H1 (cell line): ENCODE data around the gene MRPL43. TPM values are rescaled to one million over a fixed set of nuclear protein-coding genes. Genes with fewer than 3 reads are reported as not detected.
A peak's percentile ranks its signal among the peaks of the same experiment; 100 is the strongest.

ENCODE experiments used
- CTCF ChIA-PET: fragments of 300-600 bp; sonication (Branson Sonifier 250); formaldehyde crosslinking; loops from one replicate; lab custom pipeline; 2021; ENCODE audit not compliant: partially characterized antibody; lab: Charles Lee
- POLR2A ChIA-PET: fragments of 300-600 bp; sonication (Branson Sonifier 250); formaldehyde crosslinking; loops from one replicate; lab custom pipeline; 2021; ENCODE audit warnings: inconsistent platforms; ENCODE audit not compliant: partially characterized antibody; lab: Charles Lee
- DNase-seq, 2 experiments: peaks; one replicate each; pipeline versions ENCODE4 v3.0.0 to v3.0.0-alpha.2; 2010 to 2022; ENCODE audit warnings: low spot score in 2 of 2, low read depth in 1 of 2, mixed read lengths in 1 of 2
- FAIRE-seq: peaks from 2 replicates; lab custom pipeline; 2011; peaks lifted over from hg19 to GRCh38; lab: Jason Lieb, UNC
- H2AFZ ChIP-seq: 2 replicates; pipeline ENCODE4 v1.8.1; 2012; ENCODE audit warnings: low read length, inconsistent platforms
- H2AK5ac ChIP-seq: 2 replicates; pipeline ENCODE4 v1.6.1; 2013; ENCODE audit warnings: low read depth, low read length
- H2BK120ac ChIP-seq: replicated peaks from 2 replicates; pipeline ENCODE3; 2013; ENCODE audit warnings: low read depth, low read length, inconsistent platforms
- H2BK12ac ChIP-seq: 2 replicates; pipeline ENCODE4 v1.6.1; 2013; ENCODE audit warnings: low read depth, low read length
- H2BK15ac ChIP-seq: 2 replicates; pipeline ENCODE4 v1.6.1; 2013; ENCODE audit warnings: low read length
- H2BK20ac ChIP-seq: 2 replicates; pipeline ENCODE4 v1.6.1; 2013; ENCODE audit warnings: low read length
- H2BK5ac ChIP-seq: 2 replicates; pipeline ENCODE4 v1.6.1; 2013; ENCODE audit warnings: low read depth, low read length
- H3K14ac ChIP-seq: 2 replicates; pipeline ENCODE4 v1.6.1; 2013; ENCODE audit warnings: inconsistent platforms; ENCODE audit not compliant: insufficient read length
- H3K18ac ChIP-seq: 2 replicates; pipeline ENCODE4 v1.6.1; 2013; ENCODE audit warnings: low read length; ENCODE audit errors: extremely low read depth
- H3K23ac ChIP-seq: 2 replicates; pipeline ENCODE4 v1.6.1; 2013; ENCODE audit warnings: inconsistent platforms; ENCODE audit not compliant: insufficient read length
- H3K23me2 ChIP-seq: 2 replicates; pipeline ENCODE4 v1.6.1; 2013; ENCODE audit warnings: low read depth, low read length
- H3K27ac ChIP-seq: 2 replicates; pipeline ENCODE4 v1.6.1; 2011; ENCODE audit warnings: low read depth, low read length, inconsistent platforms
- H3K27me3 ChIP-seq, 4 experiments: replicated peaks in 1 of 4; 1 replicate in 1 of 4; 2 replicates in 3 of 4; pipeline versions ENCODE4 v1.6.1 to v1.8.1; 2011 to 2013; ENCODE audit warnings: low read length in 3 of 4, mild to moderate bottlenecking in 3 of 4, inconsistent platforms in 2 of 4, mixed read lengths in 2 of 4, moderate library complexity in 1 of 4; ENCODE audit not compliant: control insufficient read depth in 3 of 4, insufficient read depth in 3 of 4; ENCODE audit errors: extremely low read depth in 1 of 4
- H3K36me3 ChIP-seq, 4 experiments: 2 replicates each; pipeline versions ENCODE4 v1.6.1 to v1.8.1; 2011 to 2013; ENCODE audit warnings: mild to moderate bottlenecking in 4 of 4, low read length in 3 of 4, moderate library complexity in 2 of 4, control low read depth in 1 of 4, inconsistent platforms in 1 of 4; ENCODE audit not compliant: insufficient read depth in 4 of 4, control insufficient read depth in 2 of 4
- H3K4ac ChIP-seq: replicated peaks from 2 replicates; pipeline ENCODE3; 2013; ENCODE audit warnings: low read length, low read depth, mixed read lengths, inconsistent platforms; ENCODE audit not compliant: insufficient read length
- H3K4me1 ChIP-seq, 4 experiments: replicated peaks in 1 of 4; 1 replicate in 1 of 4; 2 replicates in 3 of 4; pipeline versions ENCODE4 v1.6.1 to v1.8.1; 2011 to 2013; ENCODE audit warnings: low read length in 3 of 4, inconsistent platforms in 2 of 4, mixed read lengths in 1 of 4; ENCODE audit not compliant: insufficient read depth in 4 of 4, control insufficient read depth in 3 of 4
- H3K4me2 ChIP-seq, 2 experiments: 2 replicates each; pipeline versions ENCODE4 v1.6.1 to v1.8.1; 2011 to 2013; ENCODE audit warnings: low read depth in 2 of 2, low read length in 2 of 2, control low read depth in 1 of 2, inconsistent platforms in 1 of 2, mild to moderate bottlenecking in 1 of 2; ENCODE audit not compliant: insufficient read depth in 1 of 2
- H3K4me3 ChIP-seq, 4 experiments: fragments of 200-600, 300-600 bp in 1 of 4; sonication (generic), shearing (Covaris generic), sonication (Bioruptor Twin) in 1 of 4; 2 replicates each; pipeline versions ENCODE4 v1.5.1 to v1.8.1; 2011 to 2016; ENCODE audit warnings: low read length in 4 of 4, low read depth in 3 of 4, control low read depth in 2 of 4, inconsistent platforms in 2 of 4, mild to moderate bottlenecking in 2 of 4, mixed read lengths in 1 of 4, moderate library complexity in 1 of 4; ENCODE audit not compliant: insufficient read depth in 2 of 4; ENCODE audit errors: extremely low read depth in 1 of 4
- H3K56ac ChIP-seq: replicated peaks from 2 replicates; pipeline ENCODE3; 2013; ENCODE audit warnings: low read depth, mild to moderate bottlenecking, mixed read lengths, low read length, inconsistent platforms; ENCODE audit not compliant: insufficient read length
- H3K79me1 ChIP-seq: 2 replicates; pipeline ENCODE4 v1.6.1; 2013; ENCODE audit warnings: low read depth, low read length, control low read depth
- H3K79me2 ChIP-seq, 2 experiments: 2 replicates each; pipeline versions ENCODE4 v1.6.1 to v1.8.1; 2012 to 2013; ENCODE audit warnings: low read length in 2 of 2, mild to moderate bottlenecking in 2 of 2, inconsistent platforms in 1 of 2; ENCODE audit not compliant: insufficient read depth in 2 of 2, control insufficient read depth in 1 of 2
- H3K9ac ChIP-seq, 4 experiments: replicated peaks in 1 of 4; 1 replicate in 1 of 4; 2 replicates in 3 of 4; pipeline versions ENCODE4 v1.6.1 to v1.8.1; 2011 to 2013; ENCODE audit warnings: low read depth in 3 of 4, low read length in 3 of 4, control low read depth in 2 of 4, mild to moderate bottlenecking in 2 of 4, moderate library complexity in 2 of 4, inconsistent platforms in 1 of 4; ENCODE audit errors: extremely low read depth in 1 of 4
- H3K9me3 ChIP-seq, 2 experiments: 2 replicates each; pipeline versions ENCODE4 v1.6.1 to v1.8.1; 2012 to 2013; ENCODE audit warnings: mild to moderate bottlenecking in 2 of 2, moderate library complexity in 2 of 2, control low read depth in 1 of 2, inconsistent platforms in 1 of 2, low read depth in 1 of 2, low read length in 1 of 2, mixed read lengths in 1 of 2; ENCODE audit not compliant: insufficient read depth in 2 of 2
- H4K20me1 ChIP-seq, 2 experiments: replicated peaks in 1 of 2; 2 replicates each; pipeline versions ENCODE3 to v1.8.1; 2011 to 2013; ENCODE audit warnings: inconsistent platforms in 2 of 2, low read length in 2 of 2, mild to moderate bottlenecking in 1 of 2; ENCODE audit not compliant: insufficient read depth in 2 of 2, control insufficient read depth in 1 of 2
- H4K5ac ChIP-seq: 2 replicates; pipeline ENCODE4 v1.6.1; 2013; ENCODE audit warnings: low read length, low read depth, mixed read lengths, inconsistent platforms; ENCODE audit not compliant: insufficient read length
- H4K8ac ChIP-seq: 2 replicates; pipeline ENCODE4 v1.8.0; 2013; ENCODE audit warnings: mild to moderate bottlenecking, moderate library complexity, low read length, inconsistent platforms; ENCODE audit not compliant: insufficient read depth; ENCODE audit errors: extremely low read depth
- H4K91ac ChIP-seq: replicated peaks from 2 replicates; pipeline ENCODE3; 2013; ENCODE audit warnings: low read length, mixed read lengths, inconsistent platforms; ENCODE audit not compliant: insufficient read length
- ASH2L ChIP-seq: fragments of 200-600, 300-600 bp; sonication (generic); IDR thresholded peaks from one replicate; pipeline ENCODE4 v1.7.1; 2017; ENCODE audit warnings: low read length
- CTBP2 ChIP-seq: IDR thresholded peaks from 2 replicates; pipeline ENCODE4 v1.7.0; 2011; ENCODE audit warnings: borderline replicate concordance, mild to moderate bottlenecking, moderate library complexity, mixed read lengths, low read length; ENCODE audit not compliant: insufficient read depth, insufficient read length
- EZH2 ChIP-seq: fragments of 200-600 bp; sonication (generic); IDR thresholded peaks from 2 replicates; pipeline ENCODE4 v1.7.1; 2012; ENCODE audit warnings: low read depth, mild to moderate bottlenecking, moderate library complexity, low read length, inconsistent platforms; ENCODE audit not compliant: severe bottlenecking
- FOSL1 ChIP-seq: IDR thresholded peaks from 2 replicates; pipeline ENCODE4 v1.6.1; 2011; ENCODE audit warnings: mild to moderate bottlenecking, low read depth, low read length, moderate library complexity; ENCODE audit not compliant: insufficient read depth
- JUN ChIP-seq: IDR thresholded peaks from 2 replicates; pipeline ENCODE4 v1.6.1; 2011; ENCODE audit warnings: low read depth, mild to moderate bottlenecking, improper control_type of control experiment, low read length
- RAD21 ChIP-seq, 2 experiments: IDR thresholded peaks in 1 of 2; conservative IDR thresholded peaks in 1 of 2; 2 replicates each; pipeline ENCODE4 v1.6.1; 2011; ENCODE audit warnings: low read depth in 2 of 2, low read length in 2 of 2, improper control_type of control experiment in 1 of 2, inconsistent platforms in 1 of 2, mild to moderate bottlenecking in 1 of 2, moderate library complexity in 1 of 2
- SIN3A ChIP-seq, 2 experiments: IDR thresholded peaks in 1 of 2; conservative IDR thresholded peaks in 1 of 2; 2 replicates each; pipeline ENCODE4 v1.6.1; 2011 to 2012; ENCODE audit warnings: low read length in 2 of 2, improper control_type of control experiment in 1 of 2, low read depth in 1 of 2, mild to moderate bottlenecking in 1 of 2
- SUZ12 ChIP-seq: fragments of 200-600 bp; sonication (generic); IDR thresholded peaks from 2 replicates; pipeline ENCODE4 v1.6.1; 2012; ENCODE audit warnings: mild to moderate bottlenecking, inconsistent platforms, low read length, moderate library complexity, mixed read lengths
- TBP ChIP-seq: IDR thresholded peaks from 2 replicates; pipeline ENCODE4 v1.6.1; 2011; ENCODE audit warnings: low read depth, low read length, improper control_type of control experiment
- TCF12 ChIP-seq: IDR thresholded peaks from 2 replicates; pipeline ENCODE4 v1.6.1; 2011; ENCODE audit warnings: low read depth, mild to moderate bottlenecking, low read length
- WGBS, 2 experiments: shearing (Covaris generic) in 1 of 2; methylation state at CpG; one replicate each; pipeline versions ENCODE4 v1.1.6 to v1.1.7; 2013 to 2015; ENCODE audit warnings: low lambda C conversion rate in 2 of 2, mixed read lengths in 2 of 2, inconsistent platforms in 1 of 2, low coverage in 1 of 2, missing lambda C conversion rate in 1 of 2; ENCODE audit not compliant: insufficient replicate concordance in 2 of 2, insufficient coverage in 1 of 2, insufficient read length in 1 of 2; ENCODE audit errors: extremely low coverage in 1 of 2, missing lambda C conversion rate in 1 of 2; 5-methylcytosine and 5-hydroxymethylcytosine counted together
- polyA plus RNA-seq, 7 experiments: library from polyadenylated mRNA; depleted of rRNA in 3 of 7; stranded (reverse) in 5 of 7; unstranded in 2 of 7; fragments of >200 nt in 5 of 7; fragments of 200-250 nt in 2 of 7; gene quantifications; 1 replicate in 5 of 7; 2 replicates in 1 of 7; 4 replicates in 1 of 7; pipeline versions ENCODE4 v1.2.1 to v1.2.3, GENCODE V29; 2011 to 2013; ENCODE audit warnings: missing spikeins in 2 of 7, mixed read lengths in 2 of 7
- total RNA-seq: library from RNA; stranded (reverse); fragmentation: NEBNext Ultra II Directional; extraction: Animal tissue kit (Norgen Biotek cat#: 25700); gene quantifications from 2 replicates; pipeline ENCODE4 v1.2.1, GENCODE V29; 2021
- TF ChIP-seq, protein P1 (sequence below): IDR thresholded peaks from 2 replicates; pipeline ENCODE4 v1.6.1; 2012; ENCODE audit warnings: inconsistent platforms

The MRPL43 gene
- total and polyA plus RNA-seq, 2 of the 8 experiments (the other 6 are each of a cell fraction or from before 2014, with no cell fraction given): 74.1 to 149 TPM

DNA sequence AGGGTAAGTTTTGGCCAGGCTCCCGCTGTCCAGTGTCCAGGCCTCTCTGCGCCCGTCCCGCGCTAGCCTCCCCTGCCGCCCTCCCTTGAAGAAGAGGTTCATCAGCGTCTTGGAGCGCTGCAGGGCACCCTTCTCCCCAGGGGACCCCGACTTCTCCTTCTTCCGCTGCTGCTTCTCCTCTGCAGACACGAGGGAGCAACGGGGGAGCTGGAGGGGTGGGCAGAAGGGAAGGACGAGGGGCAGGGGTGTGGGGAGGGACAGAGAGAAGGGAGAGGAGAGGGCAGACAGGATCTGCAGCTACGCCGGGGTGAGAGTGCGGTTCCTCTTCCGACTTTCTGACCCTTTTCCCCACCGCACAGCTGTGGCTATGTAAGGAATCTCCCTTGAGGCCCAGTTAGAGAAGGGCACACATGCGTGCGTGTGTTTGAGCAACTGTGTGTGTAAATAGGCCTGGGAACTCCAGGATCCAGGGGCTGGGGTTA, 30.9 kb upstream of the MRPL43 start:
- Histone ChIP-seq H4K5ac (no peak overlapping the region), H3K9ac (no peak overlapping the region), H3K4me1 (peaks cover 0 to 10% (median 7%) of the 10 kb centered on the region in 4 experiments; a peak in 5 of 7 replicates), H3K18ac (peak overlapping the region; percentile 78; the same call in 1 of the 2 replicates), H2AK5ac (no peak overlapping the region), H3K79me2 (no peaks in the 10 kb centered on the region), H2AFZ (peak overlapping the region; percentile 68; the same call in 1 of the 2 replicates), H3K23ac (no peak overlapping the region), H2BK15ac (no peak overlapping the region), H3K4ac (no peak overlapping the region), H4K91ac (no peak overlapping the region), H3K27ac (no peak overlapping the region), H3K23me2 (peaks cover 11% of the 10 kb centered on the region; the same call in 1 of the 2 replicates), H4K20me1 (peaks cover 0 to 1% of the 10 kb centered on the region in 2 experiments), H3K36me3 (no peaks in the 10 kb centered on the region), H2BK12ac (peak overlapping the region; percentile 23; the same call in 1 of the 2 replicates), H2BK20ac (no peak overlapping the region), H3K79me1 (no peaks in the 10 kb centered on the region), H3K56ac (no peak overlapping the region), H2BK120ac (no peak overlapping the region), H3K14ac (no peak overlapping the region), H4K8ac (no peak overlapping the region), H3K4me3 (peak overlapping the region; percentile 33 to 59 (median 42); a peak in 5 of 8 replicates), H3K9me3 (no peaks in the 10 kb centered on the region), H3K27me3 (peaks cover 14 to 42% (median 32%) of the 10 kb centered on the region in 4 experiments), H3K4me2 (peak overlapping the region; percentile 86 to 89), H2BK5ac (no peak overlapping the region)
- 14% methylated on average over 11 of the region's 20 CpGs; no CpG with 5 or more reads in 1 of the 2 experiments for WGBS, 2 experiments
- no peak for DNase-seq
- peak; percentile 68 for FAIRE-seq
- ChIA-PET CTCF (interaction anchor here (0.9 to 7.2 kb wide), 24 partner anchors 9 to 454 kb away, joined by 3 to 464 read pairs (median 6); partner anchors contain the start of genes KAZALD1, LZTS2, MRPL43 and PDZD7), POLR2A (interaction anchor here (1.0 to 6.5 kb wide), 14 partner anchors 12 to 84 kb away, joined by 3 to 81 read pairs (median 4); partner anchors contain the start of genes LZTS2, MRPL43, PDZD7 and SEMA4G)
- TF ChIP-seq SIN3A (conservative IDR thresholded peaks at IDR 0.05 in 1 of 2, IDR thresholded peaks at IDR 0.05 in 1 of 2; ENCODE audit: low read depth in 1 of 2, low read length in 2 of 2) (peak in 1 of 2 experiments; percentile 65; a peak in 1 of 4 replicates), TCF12 (no peak), SUZ12 (peak; percentile 67), EZH2 (peak; percentile 48), FOSL1 (no peak), ASH2L (no peak), CTBP2 (peak; percentile 18), JUN (no peak), RAD21 (IDR thresholded peaks at IDR 0.05 in 1 of 2, conservative IDR thresholded peaks at IDR 0.05 in 1 of 2; ENCODE audit: low read depth in 2 of 2, low read length in 2 of 2) (no peak), TBP (no peak)
- TF ChIP-seq, protein P1, sequence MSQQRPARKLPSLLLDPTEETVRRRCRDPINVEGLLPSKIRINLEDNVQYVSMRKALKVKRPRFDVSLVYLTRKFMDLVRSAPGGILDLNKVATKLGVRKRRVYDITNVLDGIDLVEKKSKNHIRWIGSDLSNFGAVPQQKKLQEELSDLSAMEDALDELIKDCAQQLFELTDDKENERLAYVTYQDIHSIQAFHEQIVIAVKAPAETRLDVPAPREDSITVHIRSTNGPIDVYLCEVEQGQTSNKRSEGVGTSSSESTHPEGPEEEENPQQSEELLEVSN: no peak
